ENCODE results near the gene PROCR. TPM values are rescaled to one million over a fixed set of nuclear protein-coding genes. Genes with fewer than 3 reads are reported as not detected.

Gene PROCR
- total RNA-seq, 1 donor = 38.0 TPM

DNA sequence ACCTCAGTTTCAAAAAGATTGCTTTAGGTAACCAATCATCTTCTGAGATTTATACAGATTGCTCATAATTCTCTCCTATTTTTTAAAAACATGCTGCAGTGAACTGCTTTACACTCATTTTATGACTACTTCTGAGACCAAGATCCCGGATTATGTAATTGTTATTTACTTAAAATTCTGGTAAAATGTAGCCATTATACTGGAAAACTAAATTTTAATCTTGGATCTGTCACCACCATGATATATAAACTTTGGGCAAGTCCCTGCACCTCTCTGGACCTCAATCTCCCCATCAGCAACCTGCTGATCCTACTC, 477 bp upstream of the PROCR start:
- Histone ChIP-seq H3K27me3 (ENCODE audit: insufficient read depth, low read length) (no peaks in the 10 kb centered on the region), H2AFZ (ENCODE audit: low read length) (peak overlapping the region; percentile 61), H3K9me3 (ENCODE audit: low read depth, low read length) (no peaks in the 10 kb centered on the region), H3K27ac (ENCODE audit: low read depth, low read length) (no peak overlapping the region), H4K20me1 (ENCODE audit: insufficient read depth, low read length) (no peaks in the 10 kb centered on the region), H3K36me3 (ENCODE audit: insufficient read depth, low read length) (peaks cover 2% of the 10 kb centered on the region), H3K4me3 (ENCODE audit: insufficient read depth, low read length) (peak overlapping the region; percentile 63), H3K4me2 (ENCODE audit: insufficient read depth, low read length) (peak overlapping the region; percentile 74), H3K4me1 (ENCODE audit: insufficient read depth, low read length) (peaks cover 13% of the 10 kb centered on the region), H3K79me2 (ENCODE audit: insufficient read depth, low read length) (no peaks in the 10 kb centered on the region)
- TF ChIP-seq, protein P1, sequence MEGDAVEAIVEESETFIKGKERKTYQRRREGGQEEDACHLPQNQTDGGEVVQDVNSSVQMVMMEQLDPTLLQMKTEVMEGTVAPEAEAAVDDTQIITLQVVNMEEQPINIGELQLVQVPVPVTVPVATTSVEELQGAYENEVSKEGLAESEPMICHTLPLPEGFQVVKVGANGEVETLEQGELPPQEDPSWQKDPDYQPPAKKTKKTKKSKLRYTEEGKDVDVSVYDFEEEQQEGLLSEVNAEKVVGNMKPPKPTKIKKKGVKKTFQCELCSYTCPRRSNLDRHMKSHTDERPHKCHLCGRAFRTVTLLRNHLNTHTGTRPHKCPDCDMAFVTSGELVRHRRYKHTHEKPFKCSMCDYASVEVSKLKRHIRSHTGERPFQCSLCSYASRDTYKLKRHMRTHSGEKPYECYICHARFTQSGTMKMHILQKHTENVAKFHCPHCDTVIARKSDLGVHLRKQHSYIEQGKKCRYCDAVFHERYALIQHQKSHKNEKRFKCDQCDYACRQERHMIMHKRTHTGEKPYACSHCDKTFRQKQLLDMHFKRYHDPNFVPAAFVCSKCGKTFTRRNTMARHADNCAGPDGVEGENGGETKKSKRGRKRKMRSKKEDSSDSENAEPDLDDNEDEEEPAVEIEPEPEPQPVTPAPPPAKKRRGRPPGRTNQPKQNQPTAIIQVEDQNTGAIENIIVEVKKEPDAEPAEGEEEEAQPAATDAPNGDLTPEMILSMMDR (IDR thresholded peaks at IDR 0.05; ENCODE audit: extremely low read depth, low read depth, low read length) = no peak
- no peak for DNase-seq (ENCODE audit: insufficient read length, low spot score, missing footprints)

DNA sequence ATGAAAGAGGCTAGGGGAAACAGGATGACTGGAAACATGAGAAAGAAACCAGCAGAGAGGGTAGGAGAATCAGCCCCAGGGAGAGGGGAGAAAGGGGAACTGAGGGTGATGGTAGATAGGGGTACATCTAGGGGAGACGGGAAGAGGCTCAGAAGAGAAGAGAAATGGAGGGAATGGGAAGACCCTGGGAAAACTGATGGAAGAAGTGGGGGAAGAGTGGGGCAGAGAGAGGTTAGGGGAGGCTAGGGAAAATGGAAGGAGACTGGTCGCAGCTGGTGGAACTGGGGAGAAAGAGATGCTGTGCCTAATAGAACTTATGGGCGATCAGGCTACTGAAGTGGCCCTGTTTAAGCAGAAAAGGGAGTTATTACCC, 548 bp downstream of the PROCR start:
- peak overlapping the region; percentile 74 for H3K4me2 ChIP-seq (ENCODE audit: insufficient read depth, low read length)
- H3K4me3 ChIP-seq (ENCODE audit: insufficient read depth, low read length) = peak overlapping the region; percentile 63
- H4K20me1 ChIP-seq (ENCODE audit: insufficient read depth, low read length) = no peaks in the 10 kb centered on the region
- H3K9me3 ChIP-seq (ENCODE audit: low read depth, low read length) = no peaks in the 10 kb centered on the region
- peak overlapping the region; percentile 10 for H3K27ac ChIP-seq (ENCODE audit: low read depth, low read length)
- peaks cover 13% of the 10 kb centered on the region for H3K4me1 ChIP-seq (ENCODE audit: insufficient read depth, low read length)
- H3K27me3 ChIP-seq (ENCODE audit: insufficient read depth, low read length) = no peaks in the 10 kb centered on the region
- DNase-seq (ENCODE audit: insufficient read length, low spot score, missing footprints) = peak; percentile 87
- peaks cover 8% of the 10 kb centered on the region for H3K36me3 ChIP-seq (ENCODE audit: insufficient read depth, low read length)
- no peaks in the 10 kb centered on the region for H3K79me2 ChIP-seq (ENCODE audit: insufficient read depth, low read length)
- H2AFZ ChIP-seq (ENCODE audit: low read length) = peak overlapping the region; percentile 58
- TF ChIP-seq, protein P1 (IDR thresholded peaks at IDR 0.05; ENCODE audit: extremely low read depth, low read depth, low read length) = no peak

DNA sequence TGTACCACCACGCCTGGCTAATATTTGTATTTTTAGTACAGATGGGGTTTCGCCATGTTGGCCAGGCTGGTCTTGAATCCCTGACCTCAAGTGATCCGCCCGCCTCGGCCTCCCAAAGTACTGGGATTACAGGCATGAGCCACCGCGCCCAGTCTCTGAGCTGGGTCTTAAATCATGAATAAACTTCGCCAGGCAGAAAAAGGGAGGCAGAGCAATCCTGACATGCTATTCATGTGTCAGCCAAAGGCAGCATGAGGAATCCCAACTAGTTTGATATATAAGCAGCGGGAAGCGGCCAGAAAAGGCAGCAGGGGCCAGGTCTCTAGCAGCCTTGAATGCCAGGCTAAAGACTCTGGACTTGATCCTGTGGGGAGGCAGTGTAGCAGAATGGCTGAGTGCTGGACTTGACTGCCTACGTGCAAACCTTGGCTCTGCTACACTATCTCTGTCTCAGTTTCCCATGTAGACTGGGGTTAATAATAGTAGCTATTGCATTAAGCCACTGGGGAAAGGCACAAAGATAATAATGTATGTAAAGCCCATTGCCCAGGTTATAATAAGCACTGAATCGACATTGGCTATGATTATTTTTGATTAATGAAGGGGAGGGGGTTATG, 1.8 kb downstream of the PROCR start:
- Histone ChIP-seq H3K9me3 (ENCODE audit: low read depth, low read length) (no peaks in the 10 kb centered on the region), H2AFZ (ENCODE audit: low read length) (no peak overlapping the region), H3K79me2 (ENCODE audit: insufficient read depth, low read length) (no peaks in the 10 kb centered on the region), H3K36me3 (ENCODE audit: insufficient read depth, low read length) (peaks cover 8% of the 10 kb centered on the region), H3K4me2 (ENCODE audit: insufficient read depth, low read length) (no peak overlapping the region), H3K4me3 (ENCODE audit: insufficient read depth, low read length) (no peak overlapping the region), H4K20me1 (ENCODE audit: insufficient read depth, low read length) (no peaks in the 10 kb centered on the region), H3K27me3 (ENCODE audit: insufficient read depth, low read length) (no peaks in the 10 kb centered on the region), H3K27ac (ENCODE audit: low read depth, low read length) (no peak overlapping the region), H3K4me1 (ENCODE audit: insufficient read depth, low read length) (peaks cover 13% of the 10 kb centered on the region)
- DNase-seq (ENCODE audit: insufficient read length, low spot score, missing footprints) = no peak
- TF ChIP-seq, protein P1 (IDR thresholded peaks at IDR 0.05; ENCODE audit: extremely low read depth, low read depth, low read length) = no peak

DNA sequence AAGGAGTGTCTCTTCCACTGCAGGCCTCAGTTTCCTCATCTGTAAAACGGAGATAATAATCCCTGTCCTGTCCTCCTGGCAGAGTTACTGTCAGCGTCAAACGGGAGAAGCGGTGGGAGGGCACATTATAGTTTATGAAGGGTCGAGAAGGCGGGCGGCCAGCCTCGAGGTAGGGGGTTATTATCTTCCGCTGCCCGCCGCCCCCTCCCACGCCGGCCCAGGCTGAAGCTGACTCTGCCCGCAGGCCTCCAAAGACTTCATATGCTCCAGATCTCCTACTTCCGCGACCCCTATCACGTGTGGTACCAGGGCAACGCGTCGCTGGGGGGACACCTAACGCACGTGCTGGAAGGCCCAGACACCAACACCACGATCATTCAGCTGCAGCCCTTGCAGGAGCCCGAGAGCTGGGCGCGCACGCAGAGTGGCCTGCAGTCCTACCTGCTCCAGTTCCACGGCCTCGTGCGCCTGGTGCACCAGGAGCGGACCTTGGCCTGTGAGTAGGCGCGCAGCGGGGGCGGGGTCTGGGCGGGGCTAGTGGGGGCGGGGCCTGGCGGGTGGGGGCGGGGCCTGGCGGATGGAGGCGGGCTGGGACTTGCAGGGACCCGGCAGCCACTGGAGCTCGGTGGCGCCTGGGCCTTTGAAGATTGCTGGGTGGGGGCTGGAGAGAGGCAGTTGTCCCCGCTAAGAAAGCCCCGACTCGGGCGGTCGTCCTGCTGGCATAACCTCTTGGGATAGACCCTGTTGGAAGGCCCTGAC, 2.8 kb downstream of the PROCR start:
- no peaks in the 10 kb centered on the region for H3K27me3 ChIP-seq (ENCODE audit: insufficient read depth, low read length)
- H3K4me3 ChIP-seq (ENCODE audit: insufficient read depth, low read length) = no peak overlapping the region
- no peak overlapping the region for H2AFZ ChIP-seq (ENCODE audit: low read length)
- H4K20me1 ChIP-seq (ENCODE audit: insufficient read depth, low read length) = no peaks in the 10 kb centered on the region
- DNase-seq (ENCODE audit: insufficient read length, low spot score, missing footprints) = peak; percentile 80
- peaks cover 8% of the 10 kb centered on the region for H3K36me3 ChIP-seq (ENCODE audit: insufficient read depth, low read length)
- no peak overlapping the region for H3K27ac ChIP-seq (ENCODE audit: low read depth, low read length)
- no peak overlapping the region for H3K4me2 ChIP-seq (ENCODE audit: insufficient read depth, low read length)
- H3K4me1 ChIP-seq (ENCODE audit: insufficient read depth, low read length) = peaks cover 13% of the 10 kb centered on the region
- TF ChIP-seq, protein P1 (IDR thresholded peaks at IDR 0.05; ENCODE audit: extremely low read depth, low read depth, low read length) = no peak
- no peaks in the 10 kb centered on the region for H3K9me3 ChIP-seq (ENCODE audit: low read depth, low read length)
- no peaks in the 10 kb centered on the region for H3K79me2 ChIP-seq (ENCODE audit: insufficient read depth, low read length)

Measured in osteoblast (primary cell).